NK-92 (cell line): Measurements from ENCODE around the gene PON3.

Experiments
- DNase-seq: peaks from one replicate; lab custom pipeline; 2025; ENCODE audit not compliant: unreplicated experiment; lab: John Stamatoyannopoulos, UW

The PON3 gene

DNA sequence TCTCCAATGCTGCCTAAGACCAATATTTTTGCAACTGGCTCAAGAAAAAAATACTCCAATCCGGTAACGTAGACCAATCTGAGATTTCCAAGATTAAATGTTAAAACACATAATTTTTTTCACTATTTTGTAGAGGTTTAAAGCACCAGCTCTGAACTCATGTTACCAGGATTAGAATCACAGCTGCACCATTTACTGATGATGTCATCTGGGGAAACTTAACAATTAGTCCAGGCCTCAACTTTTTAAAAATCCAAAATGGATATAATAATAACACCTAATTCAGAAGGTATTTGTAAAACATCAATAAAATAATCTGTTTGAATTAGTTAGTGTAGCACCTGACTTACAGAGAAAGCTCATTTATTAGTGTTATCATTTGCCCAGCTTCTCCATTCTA lies 86.2 kb downstream of the PON3 start:
- DNase-seq: no peak
